DMS 273 (cell line): ENCODE data around the gene GNB1L.
A peak's percentile ranks its signal among the peaks of the same experiment; 100 is the strongest.

Experiments
- DNase-seq: peaks from one replicate; lab custom pipeline; 2025; ENCODE audit not compliant: unreplicated experiment; lab: John Stamatoyannopoulos, UW

The GNB1L gene

GRCh38 chr22:19866665-19867009 is 12.0 kb upstream of the GNB1L start:
- no peak for DNase-seq

DNA sequence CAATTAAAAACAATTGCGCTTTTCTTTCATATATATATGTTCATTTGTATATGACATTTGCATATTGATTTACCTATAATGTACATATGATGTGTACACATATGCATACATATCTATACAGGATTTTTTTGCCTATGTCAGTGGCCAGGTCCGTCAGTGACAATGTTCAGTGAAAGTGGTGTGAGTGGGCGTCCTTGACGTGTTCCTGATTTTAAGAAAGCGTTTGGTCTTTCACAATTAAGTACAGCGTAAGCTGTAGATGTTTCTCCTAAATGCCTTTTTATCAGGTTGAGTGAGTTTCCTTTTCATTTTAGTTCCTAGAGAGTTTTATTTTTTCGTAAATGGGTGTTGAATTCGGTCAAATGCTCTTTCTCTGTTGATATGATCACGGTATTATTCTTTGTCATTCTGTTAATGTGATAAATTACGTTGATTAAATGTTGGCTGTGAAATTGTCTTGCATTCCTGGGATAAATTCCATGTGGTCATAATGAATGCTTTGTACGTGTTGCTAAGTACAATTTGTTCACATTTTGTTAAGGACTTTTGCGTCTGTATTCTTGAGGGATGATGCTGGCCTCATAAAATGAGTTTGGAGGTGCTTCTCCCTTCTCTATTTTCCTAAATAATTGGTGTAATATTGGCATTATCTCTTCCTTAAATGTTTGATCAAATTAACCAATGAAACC is 10.6 kb upstream of the GNB1L start:
- no peak for DNase-seq

DNA sequence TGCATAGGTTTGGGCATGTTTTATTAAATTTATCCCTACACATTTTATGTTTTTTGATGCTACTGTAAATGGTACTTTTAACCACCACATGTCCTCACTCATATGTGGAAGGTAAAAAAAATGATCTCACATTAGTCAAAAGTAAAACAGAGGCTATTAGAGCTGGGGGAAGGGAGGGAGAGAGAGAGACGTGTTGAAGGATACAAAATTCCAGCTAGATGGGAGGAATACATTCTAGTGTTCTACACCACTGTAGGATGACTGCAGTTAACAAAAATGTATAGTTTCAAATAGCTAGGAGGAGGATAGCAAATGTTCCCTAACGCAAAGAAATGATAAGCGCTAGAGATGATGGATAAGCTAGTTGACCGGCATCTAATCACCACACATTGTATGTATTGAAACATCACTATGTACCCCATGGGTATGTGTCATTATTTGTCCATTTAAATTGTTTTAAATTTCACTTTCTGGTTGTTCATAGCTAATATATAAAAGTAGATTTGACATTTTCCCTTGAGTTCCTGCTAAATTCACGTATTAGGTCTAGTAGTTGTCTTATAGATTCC is 9.9 kb upstream of the GNB1L start:
- no peak for DNase-seq

GRCh38 chr22:19863571-19863970 is 8.9 kb upstream of the GNB1L start:
- no peak for DNase-seq

DNA sequence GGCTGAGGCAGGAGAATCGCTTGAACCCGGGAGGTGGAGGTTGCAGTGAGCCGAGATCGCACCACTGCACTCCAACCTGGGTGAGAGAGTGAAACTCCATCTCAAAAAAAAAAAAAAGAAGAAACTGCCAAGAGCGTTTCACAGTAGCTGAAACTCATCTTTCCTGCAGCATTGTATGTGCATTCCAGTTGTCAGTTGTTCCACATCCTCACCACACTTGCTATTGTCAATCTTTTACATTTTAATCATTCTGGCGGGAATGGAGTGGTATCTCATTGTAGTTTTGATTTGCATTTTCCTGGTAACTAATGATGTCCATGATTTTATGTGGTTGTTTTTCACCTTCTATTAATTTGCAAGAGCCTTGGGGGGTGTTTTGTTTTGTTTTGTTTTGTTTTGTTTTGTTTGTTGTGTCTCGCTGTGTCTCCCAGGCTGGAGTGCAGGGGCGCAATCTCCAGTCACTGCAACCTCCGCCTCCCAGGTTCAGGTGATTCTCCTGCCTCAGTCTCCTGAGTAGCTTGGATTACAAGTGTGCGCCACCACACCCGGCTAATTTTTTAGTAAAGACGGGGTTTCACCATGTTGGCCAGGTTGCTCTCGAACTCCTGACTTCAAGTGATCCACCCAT is 8.1 kb upstream of the GNB1L start:
- no peak for DNase-seq

- DNase-seq: no peak
Observed at GRCh38 chr22:19859861-19860510, 5.3 kb upstream of the GNB1L start.

GRCh38 chr22:19857382-19857781 is 2.7 kb upstream of the GNB1L start:
- DNase-seq: no peak

GRCh38 chr22:19855504-19856409 is 1.1 kb upstream of the GNB1L start:
- DNase-seq: peak; percentile 80

DNA sequence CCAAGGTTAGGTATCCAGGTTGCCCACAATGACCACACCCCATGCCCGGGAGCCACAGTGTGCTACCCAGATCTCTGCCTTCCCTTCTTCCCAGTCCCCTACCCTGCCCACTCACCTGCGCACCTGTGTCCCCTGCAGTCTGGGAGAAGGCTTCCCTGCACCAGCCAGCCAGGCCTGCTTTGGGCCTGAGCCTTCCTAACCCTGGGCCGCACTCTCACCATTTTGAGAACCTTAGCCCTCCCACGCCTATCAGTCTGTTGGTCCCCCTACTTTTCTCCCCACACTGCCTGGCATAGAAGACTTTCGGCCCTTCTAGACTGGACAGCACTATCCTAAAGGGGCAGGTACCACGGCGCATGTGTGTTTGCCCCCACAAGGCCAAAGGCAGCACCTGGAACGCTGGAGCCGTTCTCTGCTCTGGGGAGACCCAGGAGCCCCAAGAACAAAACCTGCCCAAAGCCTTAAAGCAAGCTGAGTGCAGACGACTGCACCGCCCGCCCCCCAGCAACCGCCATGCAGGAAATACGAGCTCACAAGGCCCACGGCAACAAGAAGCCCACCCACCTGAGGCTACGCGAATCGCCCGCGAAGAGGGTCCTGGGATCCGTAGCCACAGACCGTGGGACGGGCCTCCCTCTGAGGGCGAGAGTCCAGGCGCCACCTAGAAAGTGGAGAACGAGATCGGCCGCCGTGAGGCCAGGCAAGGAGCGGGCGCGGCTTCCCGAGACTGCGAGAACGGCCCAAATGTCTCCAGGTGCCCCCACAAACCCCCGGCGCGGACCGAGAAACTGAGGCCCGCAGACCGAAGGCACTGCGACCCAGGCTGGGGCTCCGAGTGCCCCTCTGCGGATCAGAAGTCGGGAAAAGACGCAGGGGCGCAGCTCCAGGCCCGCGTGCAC is 546 bp downstream of the GNB1L start:
- no peak for DNase-seq

DNA sequence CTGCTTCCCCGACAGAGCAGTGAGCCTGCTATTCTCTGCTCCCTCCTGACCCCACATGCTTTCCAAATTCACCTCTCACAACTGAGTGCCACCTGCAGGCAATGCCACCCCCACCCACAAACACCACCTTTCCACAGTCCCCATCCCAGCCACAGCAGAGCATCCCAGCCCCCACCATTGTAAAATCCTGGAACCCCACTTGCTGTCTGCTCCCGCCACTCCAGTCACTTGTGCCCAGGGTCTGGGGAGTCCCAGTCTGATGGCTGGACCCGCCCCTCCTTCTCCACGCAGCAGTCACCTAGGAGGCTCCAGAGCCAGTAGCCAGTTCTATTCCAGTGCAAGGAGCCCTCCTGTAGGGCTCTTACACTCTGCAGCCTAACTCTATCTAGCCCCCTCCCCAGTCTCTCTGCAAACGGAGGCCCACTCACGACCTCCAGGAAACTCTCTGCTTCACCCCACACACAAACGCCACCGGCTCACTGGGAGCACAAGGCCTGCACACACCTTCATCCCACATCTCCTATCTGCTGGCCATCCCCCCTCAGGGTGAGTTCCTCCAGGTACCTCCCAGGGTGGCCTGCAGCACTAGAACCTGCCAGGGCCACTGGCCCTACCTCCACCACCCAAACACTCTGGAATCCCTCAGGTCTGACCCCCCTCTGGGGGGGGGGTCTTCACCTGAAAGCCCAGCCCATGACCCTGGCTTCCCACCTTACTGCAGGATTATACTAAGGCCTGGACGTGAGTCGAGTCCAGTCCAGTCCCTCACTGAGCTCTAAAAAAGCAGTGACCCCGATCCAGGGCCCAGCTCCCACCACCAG is 1.4 kb downstream of the GNB1L start:
- no peak for DNase-seq

DNA sequence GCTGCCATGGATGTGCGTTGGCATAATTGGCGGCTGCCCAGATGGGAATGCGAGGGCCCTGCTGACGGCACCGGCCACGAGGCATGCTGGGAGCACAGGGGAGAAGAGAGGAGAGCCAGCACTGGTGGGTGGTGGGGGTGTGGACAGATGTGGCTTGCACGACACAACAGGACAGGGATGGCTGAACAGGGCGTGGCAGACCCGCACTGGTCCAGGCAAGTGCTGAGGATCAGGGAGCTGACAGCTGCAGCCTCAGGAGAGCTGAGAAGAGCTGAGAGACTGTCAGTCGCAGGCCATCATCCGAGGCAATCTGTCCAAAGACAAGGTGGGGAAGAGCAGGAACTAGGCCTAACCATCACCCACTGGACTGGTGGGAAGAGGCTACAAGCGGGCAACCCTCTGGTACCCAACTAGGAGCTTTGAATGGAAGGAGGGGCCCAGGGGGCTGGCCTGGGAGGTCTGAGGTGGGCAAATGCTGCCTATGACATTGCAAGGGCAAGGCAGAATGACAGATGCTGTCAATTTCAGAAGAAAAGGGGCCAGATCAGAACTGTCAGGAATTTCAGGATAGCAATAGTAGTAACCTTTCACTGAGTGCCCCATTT is 2.4 kb downstream of the GNB1L start:
- peak; percentile 40 for DNase-seq

- DNase-seq: no peak
Observed at GRCh38 chr22:19851291-19852176, 3.1 kb downstream of the GNB1L start.

DNA sequence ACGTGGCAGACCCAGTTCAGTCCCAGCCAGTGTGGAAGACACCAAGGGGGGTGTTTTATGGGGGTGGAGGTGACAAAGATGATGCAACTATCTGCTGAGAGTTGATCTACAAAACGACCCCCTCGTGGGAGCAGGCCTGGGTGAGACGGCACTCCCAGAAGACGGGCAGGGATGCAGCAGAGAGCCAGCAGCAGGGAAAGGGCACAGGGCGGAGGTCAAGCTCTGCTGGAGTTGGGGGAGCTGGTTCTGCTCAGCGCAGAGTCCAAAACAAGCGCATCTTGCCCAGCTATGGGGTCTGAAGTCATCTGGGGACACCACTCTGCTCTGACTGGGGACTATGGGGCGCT is 3.9 kb downstream of the GNB1L start:
- no peak for DNase-seq

GRCh38 chr22:19849835-19850762 is 4.6 kb downstream of the GNB1L start:
- DNase-seq: no peak

GRCh38 chr22:19848298-19849224 is 6.1 kb downstream of the GNB1L start:
- no peak for DNase-seq

DNA sequence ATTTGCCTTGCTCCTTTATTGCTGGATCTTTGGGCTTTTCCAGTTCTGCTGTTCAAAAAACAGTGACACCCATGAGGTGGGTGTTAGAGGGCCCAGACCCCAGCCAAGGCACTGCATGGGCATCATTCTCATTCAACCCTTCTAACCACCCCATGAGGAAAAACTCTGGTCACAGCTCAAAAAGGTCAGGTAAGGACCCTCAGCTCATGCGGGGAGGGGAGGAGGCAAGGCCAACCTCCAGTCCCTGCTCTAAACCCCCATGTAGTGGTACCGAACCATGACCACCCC is 7.4 kb downstream of the GNB1L start:
- DNase-seq: no peak
